Brain microvascular endothelial cell (primary cell): Measurements from ENCODE around the gene GLI1.
A peak's percentile ranks its signal among the peaks of the same experiment; 100 is the strongest.

Source experiments
- DNase-seq: peaks from one replicate; pipeline ENCODE4 v3.0.0-alpha.2; 2020
- H3K27ac ChIP-seq: fragments of 250-450 bp; sonication (Bioruptor Pico); 2 replicates; pipeline ENCODE4 v1.5.1; 2020; ENCODE audit warnings: mild to moderate bottlenecking, moderate library complexity
- H3K27me3 ChIP-seq: fragments of 250-450 bp; sonication (Bioruptor Pico); replicated peaks from 2 replicates; pipeline ENCODE4 v1.5.1; 2020; ENCODE audit warnings: mild to moderate bottlenecking
- H3K36me3 ChIP-seq: fragments of 250-450 bp; sonication (Bioruptor Pico); replicated peaks from 2 replicates; pipeline ENCODE4 v1.5.1; 2020; ENCODE audit warnings: mild to moderate bottlenecking
- H3K4me3 ChIP-seq: 2 replicates; pipeline ENCODE4 v1.5.1; 2011; ENCODE audit warnings: low read depth, mild to moderate bottlenecking, control low read depth, low read length, moderate library complexity
- in situ Hi-C: cut with HindIII; loops from 2 replicates; pipeline ENCODE4 v1.10.0; 2017; ENCODE audit warnings: low sequenced_read_pairs, low pct_ligation_motif_present
- TF ChIP-seq, protein P1 (sequence below): IDR thresholded peaks from 2 replicates; pipeline ENCODE4 v1.5.1; 2011; ENCODE audit warnings: low read depth, mild to moderate bottlenecking, moderate library complexity, low read length, control low read depth, inconsistent platforms; ENCODE audit errors: missing control alignments

Gene GLI1

DNA sequence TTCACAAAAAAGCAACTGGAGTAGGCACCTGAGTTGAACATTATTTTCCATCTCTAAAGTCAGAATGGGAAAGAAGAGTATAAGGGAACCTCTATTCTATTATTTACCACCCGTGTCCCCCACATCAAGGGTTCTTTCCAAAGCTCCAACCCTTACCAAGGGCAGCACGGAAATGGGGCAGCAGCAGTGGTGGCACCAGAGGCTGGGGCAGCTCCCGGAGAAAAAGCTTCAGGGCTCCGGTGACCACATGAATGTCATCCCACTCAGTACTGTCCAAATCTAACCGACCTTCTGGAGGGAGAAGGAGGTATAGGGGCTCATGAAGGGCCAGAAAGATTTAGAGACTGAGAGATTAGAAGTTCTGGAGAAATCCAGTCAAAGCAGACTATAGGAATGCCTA, 14.3 kb downstream of the GLI1 start:
- Histone ChIP-seq H3K4me3 (no peak overlapping the region), H3K36me3 (no peaks in the 10 kb centered on the region), H3K27me3 (peaks cover 48% of the 10 kb centered on the region), H3K27ac (no peak overlapping the region)
- DNase-seq: no peak
- TF ChIP-seq, protein P1, sequence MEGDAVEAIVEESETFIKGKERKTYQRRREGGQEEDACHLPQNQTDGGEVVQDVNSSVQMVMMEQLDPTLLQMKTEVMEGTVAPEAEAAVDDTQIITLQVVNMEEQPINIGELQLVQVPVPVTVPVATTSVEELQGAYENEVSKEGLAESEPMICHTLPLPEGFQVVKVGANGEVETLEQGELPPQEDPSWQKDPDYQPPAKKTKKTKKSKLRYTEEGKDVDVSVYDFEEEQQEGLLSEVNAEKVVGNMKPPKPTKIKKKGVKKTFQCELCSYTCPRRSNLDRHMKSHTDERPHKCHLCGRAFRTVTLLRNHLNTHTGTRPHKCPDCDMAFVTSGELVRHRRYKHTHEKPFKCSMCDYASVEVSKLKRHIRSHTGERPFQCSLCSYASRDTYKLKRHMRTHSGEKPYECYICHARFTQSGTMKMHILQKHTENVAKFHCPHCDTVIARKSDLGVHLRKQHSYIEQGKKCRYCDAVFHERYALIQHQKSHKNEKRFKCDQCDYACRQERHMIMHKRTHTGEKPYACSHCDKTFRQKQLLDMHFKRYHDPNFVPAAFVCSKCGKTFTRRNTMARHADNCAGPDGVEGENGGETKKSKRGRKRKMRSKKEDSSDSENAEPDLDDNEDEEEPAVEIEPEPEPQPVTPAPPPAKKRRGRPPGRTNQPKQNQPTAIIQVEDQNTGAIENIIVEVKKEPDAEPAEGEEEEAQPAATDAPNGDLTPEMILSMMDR: no peak
- in situ Hi-C loops: no loop called here

DNA sequence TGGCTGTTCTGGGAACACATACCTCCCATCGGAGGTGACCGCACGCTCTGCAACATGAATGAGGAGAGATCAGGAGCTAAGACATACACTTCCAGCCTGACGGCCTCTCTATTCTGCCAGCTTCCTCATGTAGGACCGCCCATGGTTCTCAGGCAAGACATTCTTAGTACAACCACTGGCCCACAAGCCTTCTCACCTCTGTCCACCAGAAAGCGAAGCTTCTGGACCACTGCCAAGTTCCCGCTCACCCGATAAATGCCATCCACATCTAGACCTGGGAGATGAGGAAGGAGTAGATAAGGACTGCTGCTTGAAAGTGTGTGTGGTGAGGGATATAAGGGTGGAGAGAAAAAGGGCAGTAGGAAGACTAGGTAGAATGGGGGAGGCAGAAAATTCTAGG, 14.8 kb downstream of the GLI1 start:
- no peak for DNase-seq
- Histone ChIP-seq H3K36me3 (no peaks in the 10 kb centered on the region), H3K27me3 (peaks cover 48% of the 10 kb centered on the region), H3K4me3 (no peak overlapping the region), H3K27ac (no peak overlapping the region)
- in situ Hi-C loops: no loop called here
- TF ChIP-seq, protein P1: no peak

DNA sequence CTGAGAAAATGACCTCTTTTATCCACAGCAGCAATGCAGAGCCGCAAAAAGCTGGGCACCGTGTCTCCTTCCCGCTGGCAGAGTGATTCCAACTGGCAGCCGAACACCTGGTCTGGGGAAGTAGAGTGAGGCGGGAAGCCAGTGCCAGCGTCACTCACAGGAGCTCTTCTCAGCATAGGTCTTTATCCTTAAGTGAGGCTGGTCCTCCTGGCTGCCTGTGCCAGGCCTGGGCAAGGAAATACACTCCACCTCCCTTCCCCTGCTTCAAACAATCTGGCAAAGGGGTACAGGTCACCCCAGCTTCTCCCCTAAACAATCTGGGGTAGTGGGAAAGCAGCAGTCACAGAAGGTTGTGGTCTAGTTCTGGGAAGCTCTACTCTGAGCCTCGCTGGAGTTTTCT, 15.3 kb downstream of the GLI1 start:
- TF ChIP-seq, protein P1: no peak
- in situ Hi-C loops: no loop called here
- DNase-seq: no peak
- Histone ChIP-seq H3K27me3 (peaks cover 48% of the 10 kb centered on the region), H3K4me3 (no peak overlapping the region), H3K27ac (no peak overlapping the region), H3K36me3 (no peaks in the 10 kb centered on the region)

DNA sequence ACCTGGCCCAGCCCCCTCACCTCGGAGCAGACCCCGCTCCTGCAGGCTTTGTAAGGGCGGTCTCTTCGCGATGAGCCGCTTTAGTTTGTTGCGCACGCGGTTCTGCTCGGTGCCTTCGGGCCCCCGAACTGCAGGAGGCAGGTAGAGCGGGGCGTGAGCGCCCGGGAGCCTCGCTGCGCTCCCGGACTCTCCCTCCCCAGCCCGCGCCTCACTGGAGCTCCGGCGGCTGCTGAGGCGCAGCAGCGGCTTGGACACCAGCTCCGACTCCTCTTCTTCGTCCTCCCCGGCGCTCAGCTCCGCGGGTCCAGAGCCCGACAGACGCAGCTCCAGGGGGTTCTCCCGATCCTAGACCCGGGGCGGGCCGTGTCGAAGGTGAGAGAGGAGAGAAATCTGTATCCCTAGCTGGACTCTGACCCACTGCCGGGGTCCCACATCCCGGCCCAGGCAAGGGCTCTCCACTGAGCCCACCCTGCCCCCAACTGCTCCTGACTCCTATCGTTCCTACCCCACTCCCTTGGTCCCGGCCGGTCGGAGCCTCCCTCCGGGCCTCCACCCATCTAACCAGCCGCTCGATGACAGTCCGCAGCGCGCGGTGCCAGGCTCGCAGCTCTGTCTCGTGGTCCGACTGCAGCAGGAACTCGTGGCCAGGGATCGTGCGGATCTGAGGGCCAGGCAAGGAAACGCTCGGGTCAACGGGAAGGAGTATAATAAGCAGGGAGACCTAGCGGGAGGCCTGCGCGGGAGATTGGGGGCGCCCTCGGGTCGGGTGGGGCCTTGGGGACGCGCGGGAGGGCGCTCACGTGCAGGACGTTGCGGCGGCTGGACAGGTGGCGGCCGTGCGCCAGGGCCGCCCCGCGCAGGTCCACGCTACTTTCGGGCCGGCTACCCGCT, 15.9 kb downstream of the GLI1 start:
- Histone ChIP-seq H3K27ac (no peak overlapping the region), H3K4me3 (peak overlapping the region; percentile 29), H3K27me3 (peaks cover 48% of the 10 kb centered on the region), H3K36me3 (no peaks in the 10 kb centered on the region)
- no peak for DNase-seq
- in situ Hi-C loops: no loop called here
- TF ChIP-seq, protein P1: no peak

DNA sequence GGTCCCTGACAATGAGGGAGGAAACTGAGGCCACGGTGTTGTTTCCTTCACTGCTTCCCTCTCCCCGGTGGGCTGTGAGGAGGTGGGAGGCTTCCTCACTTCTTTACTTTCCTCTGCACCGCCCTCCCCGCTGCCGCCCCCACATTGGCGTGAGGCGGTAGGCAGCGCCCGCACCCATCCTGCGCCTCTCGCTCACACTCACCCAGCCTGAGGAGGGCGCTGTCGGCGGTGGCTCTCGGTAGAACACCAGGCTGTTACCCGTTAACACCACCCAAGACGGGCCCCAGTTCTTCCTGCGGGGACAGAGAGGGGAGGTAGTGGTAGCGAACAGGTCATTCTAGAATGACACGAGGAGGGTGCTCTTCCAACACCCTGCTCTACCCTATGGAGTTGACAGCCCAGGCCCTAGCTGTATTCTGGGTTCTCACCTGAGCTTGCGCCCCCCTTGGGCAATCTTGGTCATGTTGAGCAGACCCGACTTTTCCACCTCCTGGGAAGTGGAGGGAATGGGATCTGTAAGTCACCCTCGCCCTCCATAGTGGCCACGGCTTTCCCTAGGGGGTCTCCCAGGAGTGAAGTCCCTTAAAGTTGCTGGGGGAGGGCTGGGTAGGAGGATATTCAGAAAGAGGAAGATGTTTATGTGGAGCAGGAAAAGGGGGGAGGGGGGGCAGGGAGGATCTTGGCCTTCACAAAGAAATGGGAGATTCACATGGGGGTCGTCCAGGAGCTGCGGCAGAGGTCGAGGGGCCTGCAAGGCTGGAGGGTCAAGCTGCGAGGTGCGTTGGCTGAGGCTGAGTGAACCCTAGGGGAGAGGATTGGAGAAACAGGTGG, 16.8 kb downstream of the GLI1 start:
- Histone ChIP-seq H3K27ac (no peak overlapping the region), H3K27me3 (peaks cover 47% of the 10 kb centered on the region), H3K4me3 (no peak overlapping the region), H3K36me3 (no peaks in the 10 kb centered on the region)
- TF ChIP-seq, protein P1: peak; percentile 45
- in situ Hi-C loops: no loop called here
- DNase-seq: no peak
